Breast epithelium (tissue), 4 donors: ENCODE measurements around the gene DDR1. TPM values are rescaled to one million over a fixed set of nuclear protein-coding genes. Genes with fewer than 3 reads are reported as not detected.
"Not testable (repeated sequence)": the region's sequence is repeated elsewhere in the genome, so short reads cannot be mapped to it uniquely, and the experiment has no call there.

Source experiments
- DNase-seq, 2 donors: peaks; one replicate each; pipeline ENCODE4 v3.0.0-alpha.2; 2019; ENCODE audit warnings: low spot score in 2 of 2
- H3K27ac ChIP-seq, 2 donors: fragments of 200-600 bp; sonication (generic) in 1 of 2; one replicate each; pipeline ENCODE4 v1.5.1; 2016 to 2019; ENCODE audit warnings: mild to moderate bottlenecking in 1 of 2
- H3K27me3 ChIP-seq, 2 donors: fragments of 200-600 bp; sonication (generic) in 1 of 2; one replicate each; pipeline versions ENCODE4 v1.5.1 to v1.6.0; 2017 to 2019; ENCODE audit warnings: control low read depth in 1 of 2, mild to moderate bottlenecking in 1 of 2
- H3K36me3 ChIP-seq: fragments of 200-600 bp; one replicate; pipeline ENCODE4 v1.5.1; 2019
- H3K4me1 ChIP-seq, 2 donors: fragments of 200-600 bp; sonication (generic); one replicate each; pipeline ENCODE4 v1.5.1; 2016 to 2019; ENCODE audit warnings: control low read depth in 1 of 2
- H3K4me3 ChIP-seq, 3 donors: fragments of 200-600 bp; sonication (generic); 1 replicate in 2 of 3; 2 replicates in 1 of 3; pipeline ENCODE4 v1.5.1; 2016 to 2019; ENCODE audit warnings: mild to moderate bottlenecking in 3 of 3, moderate library complexity in 2 of 3
- H3K9me3 ChIP-seq, 2 donors: fragments of 200-600 bp; sonication (generic) in 1 of 2; one replicate each; pipeline ENCODE4 v1.5.1; 2016 to 2019; ENCODE audit warnings: control low read depth in 1 of 2
- POLR2A ChIP-seq: fragments of 450-650 bp; IDR thresholded peaks from one replicate; pipeline ENCODE4 v1.6.1; 2016; ENCODE audit warnings: antibody characterized with exemption, mild to moderate bottlenecking, moderate library complexity
- POLR2AphosphoS5 ChIP-seq, 3 donors: sonication (generic); formaldehyde crosslinking; IDR thresholded peaks; one replicate each; pipeline ENCODE4 v1.6.1; 2017; ENCODE audit warnings: antibody characterized with exemption in 3 of 3
- intact Hi-C: fragments of 100-400 bp; cut with DNase I; formaldehyde crosslinking; loops from one replicate; pipeline ENCODE4 v1.15.1; 2023; ENCODE audit warnings: low total_unique reads
- total RNA-seq, 3 donors: library from RNA; depleted of rRNA; stranded (reverse); fragments of >200 nt; gene quantifications; one replicate each; pipeline ENCODE4 v1.1.0, GENCODE V29; 2016
- TF ChIP-seq, protein P1 (sequence below), 3 donors: fragments of 450-650 bp; IDR thresholded peaks; one replicate each; pipeline ENCODE4 v1.5.1; 2016 to 2017; ENCODE audit warnings: antibody characterized with exemption in 3 of 3, mild to moderate bottlenecking in 3 of 3, moderate library complexity in 3 of 3

The DDR1 gene
- total RNA-seq, 3 donors from 2014 or later, result 18.1 to 149 (median 72.1) TPM

DNA sequence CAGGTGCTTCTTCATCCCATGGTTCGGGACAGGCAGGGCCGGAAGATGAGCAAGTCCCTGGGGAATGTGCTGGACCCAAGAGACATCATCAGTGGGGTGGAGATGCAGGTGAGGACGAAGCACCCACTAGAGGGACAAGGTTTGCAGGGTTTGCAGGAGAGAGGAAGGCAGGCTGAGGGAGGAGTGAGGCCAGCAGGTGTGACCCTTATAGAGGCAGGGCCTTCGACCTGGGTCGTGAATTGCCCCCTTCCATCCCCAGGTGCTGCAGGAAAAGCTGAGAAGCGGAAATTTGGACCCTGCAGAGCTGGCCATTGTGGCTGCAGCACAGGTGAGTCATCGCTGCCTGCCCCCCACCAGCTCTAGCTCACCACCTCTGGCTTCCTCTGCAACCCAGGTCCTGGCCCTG, 38.1 kb downstream of the DDR1 start:
- no peak overlapping the region for H3K27ac ChIP-seq
- intact Hi-C loops, result no loop called here
- TF ChIP-seq POLR2AphosphoS5 (IDR thresholded peaks at IDR 0.05), result no peak
- TF ChIP-seq, protein P1, sequence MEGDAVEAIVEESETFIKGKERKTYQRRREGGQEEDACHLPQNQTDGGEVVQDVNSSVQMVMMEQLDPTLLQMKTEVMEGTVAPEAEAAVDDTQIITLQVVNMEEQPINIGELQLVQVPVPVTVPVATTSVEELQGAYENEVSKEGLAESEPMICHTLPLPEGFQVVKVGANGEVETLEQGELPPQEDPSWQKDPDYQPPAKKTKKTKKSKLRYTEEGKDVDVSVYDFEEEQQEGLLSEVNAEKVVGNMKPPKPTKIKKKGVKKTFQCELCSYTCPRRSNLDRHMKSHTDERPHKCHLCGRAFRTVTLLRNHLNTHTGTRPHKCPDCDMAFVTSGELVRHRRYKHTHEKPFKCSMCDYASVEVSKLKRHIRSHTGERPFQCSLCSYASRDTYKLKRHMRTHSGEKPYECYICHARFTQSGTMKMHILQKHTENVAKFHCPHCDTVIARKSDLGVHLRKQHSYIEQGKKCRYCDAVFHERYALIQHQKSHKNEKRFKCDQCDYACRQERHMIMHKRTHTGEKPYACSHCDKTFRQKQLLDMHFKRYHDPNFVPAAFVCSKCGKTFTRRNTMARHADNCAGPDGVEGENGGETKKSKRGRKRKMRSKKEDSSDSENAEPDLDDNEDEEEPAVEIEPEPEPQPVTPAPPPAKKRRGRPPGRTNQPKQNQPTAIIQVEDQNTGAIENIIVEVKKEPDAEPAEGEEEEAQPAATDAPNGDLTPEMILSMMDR (IDR thresholded peaks at IDR 0.05), result no peak
- no peak for TF ChIP-seq POLR2A
- no peak overlapping the region for H3K4me3 ChIP-seq
- no peaks in the 10 kb centered on the region for H3K9me3 ChIP-seq
- peaks cover 6% of the 10 kb centered on the region for H3K36me3 ChIP-seq
- H3K4me1 ChIP-seq, result no peaks in the 10 kb centered on the region
- DNase-seq, result no peak
- no peaks in the 10 kb centered on the region for H3K27me3 ChIP-seq

DNA sequence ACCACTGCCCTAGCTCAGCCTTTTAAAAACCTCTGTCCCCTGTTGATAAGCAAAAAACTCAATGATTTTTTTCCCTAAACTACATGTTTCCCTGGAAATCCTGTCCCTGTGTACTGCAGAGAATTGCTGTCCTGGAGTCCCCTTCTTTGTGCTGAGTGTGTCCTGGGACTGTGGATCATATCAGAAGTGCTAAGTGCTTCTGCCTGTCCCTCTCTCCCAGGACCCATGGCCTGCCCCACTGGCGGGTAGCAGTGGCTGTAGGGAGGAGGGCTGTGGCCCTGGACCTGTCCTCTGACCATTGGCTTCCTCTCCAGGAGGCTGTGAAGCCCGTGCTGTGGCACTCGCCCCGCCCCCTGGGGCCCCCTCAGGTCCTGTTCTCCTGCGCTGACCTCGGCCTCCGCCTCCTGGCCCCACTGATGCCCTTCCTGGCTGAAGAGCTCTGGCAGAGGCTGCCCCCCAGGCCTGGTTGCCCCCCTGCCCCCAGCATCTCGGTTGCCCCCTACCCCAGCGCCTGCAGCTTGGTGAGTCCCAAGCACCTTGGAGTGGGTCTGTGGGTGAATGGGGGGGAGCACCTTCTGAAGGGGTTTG, 39.8 kb downstream of the DDR1 start:
- H3K9me3 ChIP-seq, H3K4me3 ChIP-seq, H3K27ac ChIP-seq, H3K4me1 ChIP-seq, H3K27me3 ChIP-seq, H3K36me3 ChIP-seq, intact Hi-C loops, DNase-seq: not testable (repeated sequence)

DNA sequence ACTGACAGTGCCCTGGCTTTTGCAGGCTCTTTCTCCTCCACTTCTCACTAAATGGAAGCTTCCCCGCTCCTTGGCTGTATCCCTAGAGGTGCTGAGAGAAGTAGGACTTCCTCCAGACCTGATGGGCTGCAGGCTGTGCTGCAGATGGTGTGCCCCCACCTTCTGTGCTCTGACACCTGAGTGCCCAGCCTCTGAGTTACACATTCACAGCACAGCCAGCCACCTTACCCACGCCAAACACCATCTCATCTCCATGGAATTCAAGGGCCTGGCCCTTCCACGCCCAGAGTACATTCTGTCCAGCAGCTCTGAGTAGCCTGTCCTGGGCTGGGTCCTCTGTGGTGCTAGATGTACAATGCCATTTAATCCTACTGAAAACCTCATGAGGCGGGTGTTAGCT, 42.3 kb downstream of the DDR1 start:
- no peaks in the 10 kb centered on the region for H3K4me1 ChIP-seq
- peaks cover 6% of the 10 kb centered on the region for H3K36me3 ChIP-seq
- intact Hi-C loops, result no loop called here
- TF ChIP-seq POLR2AphosphoS5 (IDR thresholded peaks at IDR 0.05) (no peak), POLR2A (no peak)
- TF ChIP-seq, protein P1 (IDR thresholded peaks at IDR 0.05), result no peak
- no peak overlapping the region for H3K4me3 ChIP-seq
- no peak for DNase-seq
- no peak overlapping the region for H3K27ac ChIP-seq
- peaks cover 0 to 7% of the 10 kb centered on the region in 2 donors for H3K9me3 ChIP-seq
- no peaks in the 10 kb centered on the region for H3K27me3 ChIP-seq

DNA sequence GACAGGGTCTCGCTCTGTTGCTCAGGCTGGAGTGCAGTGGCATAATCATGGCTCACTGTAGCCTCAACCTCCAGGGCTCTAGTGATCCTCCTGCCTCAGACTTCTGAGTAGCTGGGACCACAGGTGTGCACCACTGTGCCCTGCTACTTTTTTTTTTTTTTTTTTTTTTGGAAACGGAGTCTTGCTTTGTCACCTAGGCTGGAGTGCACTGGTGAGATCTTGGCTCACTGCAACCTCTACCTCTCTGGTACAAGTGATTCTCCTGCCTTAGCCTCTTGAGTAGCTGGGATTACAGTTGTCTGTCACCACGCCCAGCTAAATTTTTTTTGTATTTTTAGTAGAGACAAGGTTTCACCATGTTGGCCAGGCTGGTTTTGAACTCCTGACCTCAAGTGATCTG, 42.8 kb downstream of the DDR1 start:
- H3K9me3 ChIP-seq, H3K4me3 ChIP-seq, H3K36me3 ChIP-seq, DNase-seq, intact Hi-C loops, H3K27ac ChIP-seq, H3K4me1 ChIP-seq, H3K27me3 ChIP-seq: not testable (repeated sequence)

DNA sequence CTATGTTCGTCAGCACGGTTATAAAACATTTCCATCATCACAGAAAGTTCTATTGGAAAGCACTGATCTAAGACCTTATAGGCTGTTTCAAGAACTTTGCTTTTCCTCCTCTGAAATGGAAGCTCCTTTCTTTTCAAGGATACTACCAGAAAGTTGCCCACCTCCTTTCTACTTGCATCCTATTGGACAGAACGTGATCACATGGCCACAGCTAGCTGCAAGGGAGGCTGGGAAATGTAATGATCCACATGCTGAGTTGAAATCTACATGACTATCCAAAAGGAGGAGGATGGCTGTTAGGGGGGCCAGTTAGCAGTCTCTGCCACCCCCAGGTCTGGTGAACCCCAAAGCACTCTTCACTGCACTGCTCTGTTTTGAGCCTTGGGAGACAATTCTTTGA, 44.4 kb downstream of the DDR1 start:
- intact Hi-C loops, result no loop called here
- DNase-seq, result no peak

DNA sequence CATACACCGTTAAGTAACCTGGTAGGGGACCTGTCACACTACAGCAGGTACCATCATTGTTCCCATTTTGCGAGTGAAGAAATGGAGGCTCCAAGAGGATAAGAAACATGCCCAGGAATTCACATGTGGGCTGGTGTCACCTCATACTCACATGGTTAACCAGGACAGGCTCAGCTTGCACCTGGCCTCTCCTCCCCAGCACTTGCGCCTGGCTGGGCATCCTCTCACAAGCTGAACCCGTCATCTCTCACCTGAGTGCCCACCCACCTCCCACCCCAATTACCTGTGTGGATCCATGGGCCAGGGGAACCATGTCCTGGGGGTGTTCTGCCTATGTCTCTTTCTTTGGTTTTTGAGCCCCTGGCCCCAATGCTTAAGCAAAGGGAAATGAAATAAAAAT, 46.2 kb downstream of the DDR1 start:
- H3K27me3 ChIP-seq, result no peaks in the 10 kb centered on the region
- H3K4me1 ChIP-seq, result no peaks in the 10 kb centered on the region
- no peaks in the 10 kb centered on the region for H3K36me3 ChIP-seq
- DNase-seq, result no peak
- intact Hi-C loops, result no loop called here
- TF ChIP-seq POLR2A (no peak), POLR2AphosphoS5 (IDR thresholded peaks at IDR 0.05) (no peak)
- TF ChIP-seq, protein P1 (IDR thresholded peaks at IDR 0.05), result no peak
- peaks cover 0 to 7% of the 10 kb centered on the region in 2 donors for H3K9me3 ChIP-seq
- no peak overlapping the region for H3K27ac ChIP-seq
- no peak overlapping the region for H3K4me3 ChIP-seq

More for the DNA sequence above, 44.4 kb downstream of the DDR1 start:
- H3K27ac ChIP-seq, result no peak overlapping the region
- H3K36me3 ChIP-seq, result no peaks in the 10 kb centered on the region
- TF ChIP-seq POLR2A (no peak), POLR2AphosphoS5 (IDR thresholded peaks at IDR 0.05) (no peak)
- TF ChIP-seq, protein P1 (IDR thresholded peaks at IDR 0.05), result no peak
- H3K4me3 ChIP-seq, result no peak overlapping the region
- H3K4me1 ChIP-seq, result no peaks in the 10 kb centered on the region
- no peaks in the 10 kb centered on the region for H3K27me3 ChIP-seq
- H3K9me3 ChIP-seq, result peaks cover 0 to 7% of the 10 kb centered on the region in 2 donors
